IMR-90 (cell line): Measurements from ENCODE around the gene SLX9. TPM values are rescaled to one million over a fixed set of nuclear protein-coding genes. Genes with fewer than 3 reads are reported as not detected.

Experiments used
- ATAC-seq: fragments of 200-7000 bp; cut with Tn5 transposase; 2 replicates; pipeline ENCODE4 v1.9.1; 2020; ENCODE audit warnings: low read depth, mild to moderate bottlenecking, moderate library complexity
- BruUV-seq: library from RNA; stranded (reverse); fragments of 400-500 nt; replicated peaks from 2 replicates; lab custom pipeline; 2021; lab: Mats Ljungman, UMichigan
- CTCF ChIA-PET: fragments of 300-600 bp; formaldehyde crosslinking; extraction: SDS; loops from one replicate; lab custom pipeline; 2021; ENCODE audit warnings: antibody characterized with exemption; lab: Yijun Ruan, JAX
- POLR2A ChIA-PET: fragments of 300-600 bp; sonication (Branson Sonifier 250); formaldehyde crosslinking; loops from one replicate; lab custom pipeline; 2022; ENCODE audit warnings: antibody characterized with exemption; ENCODE audit not compliant: unreplicated experiment; lab: Charles Lee
- DNase-seq: peaks from one replicate; pipeline ENCODE4 v3.0.0; 2013
- H2AFZ ChIP-seq: replicated peaks from 2 replicates; pipeline ENCODE3; 2013; ENCODE audit warnings: low read length, mild to moderate bottlenecking; ENCODE audit not compliant: poor library complexity
- H2AK5ac ChIP-seq: 2 replicates; pipeline ENCODE4 v1.6.1; 2013; ENCODE audit warnings: low read depth, low read length, inconsistent platforms
- H2AK9ac ChIP-seq: replicated peaks from 2 replicates; pipeline ENCODE3; 2013; ENCODE audit warnings: mild to moderate bottlenecking, low read depth, low read length, moderate library complexity; ENCODE audit not compliant: poor library complexity
- H2BK120ac ChIP-seq: 2 replicates; pipeline ENCODE4 v1.6.1; 2013; ENCODE audit warnings: low read depth, low read length, inconsistent platforms
- H2BK15ac ChIP-seq: 3 replicates; pipeline ENCODE4 v1.6.1; 2013; ENCODE audit warnings: low read depth, low read length, inconsistent platforms
- H2BK20ac ChIP-seq: 2 replicates; pipeline ENCODE4 v1.6.1; 2013; ENCODE audit warnings: low read depth, mild to moderate bottlenecking, inconsistent platforms, low read length, moderate library complexity
- H2BK5ac ChIP-seq: 2 replicates; pipeline ENCODE4 v1.6.1; 2013; ENCODE audit warnings: mild to moderate bottlenecking, low read depth, low read length, inconsistent platforms; ENCODE audit not compliant: poor library complexity, severe bottlenecking
- H3K14ac ChIP-seq: replicated peaks from 2 replicates; pipeline ENCODE4 v1.6.1; 2013; ENCODE audit warnings: low read depth, low read length, inconsistent platforms
- H3K18ac ChIP-seq: 2 replicates; pipeline ENCODE4 v1.6.1; 2013; ENCODE audit warnings: low read depth, low read length, control low read depth
- H3K23ac ChIP-seq: 2 replicates; pipeline ENCODE4 v1.6.1; 2013; ENCODE audit warnings: low read depth, low read length, inconsistent platforms
- H3K27ac ChIP-seq: 2 replicates; pipeline ENCODE4 v1.5.1; 2013; ENCODE audit warnings: mild to moderate bottlenecking, control low read depth, low read length; ENCODE audit not compliant: insufficient read depth
- H3K27me3 ChIP-seq: 2 replicates; pipeline ENCODE4 v1.6.1; 2013; ENCODE audit warnings: low read length; ENCODE audit not compliant: control insufficient read depth, insufficient read depth
- H3K36me3 ChIP-seq: 2 replicates; pipeline ENCODE4 v1.6.1; 2013; ENCODE audit warnings: low read length, mixed read lengths; ENCODE audit not compliant: control insufficient read depth, insufficient read depth
- H3K4ac ChIP-seq: 2 replicates; pipeline ENCODE4 v1.6.1; 2013; ENCODE audit warnings: low read depth, low read length, inconsistent platforms
- H3K4me1 ChIP-seq: 2 replicates; pipeline ENCODE4 v1.6.1; 2013; ENCODE audit warnings: low read length, mixed read lengths; ENCODE audit not compliant: control insufficient read depth, insufficient read depth
- H3K4me2 ChIP-seq: 2 replicates; pipeline ENCODE4 v1.6.1; 2013; ENCODE audit warnings: low read depth, mild to moderate bottlenecking, control low read depth, low read length, moderate library complexity
- H3K4me3 ChIP-seq: 2 replicates; pipeline ENCODE4 v1.5.1; 2013; ENCODE audit warnings: low read depth, mild to moderate bottlenecking, control low read depth, low read length, moderate library complexity; ENCODE audit not compliant: insufficient read depth
- H3K56ac ChIP-seq: 2 replicates; pipeline ENCODE4 v1.6.1; 2013; ENCODE audit warnings: low read length, inconsistent platforms; ENCODE audit not compliant: insufficient read depth; ENCODE audit errors: extremely low read depth
- H3K79me1 ChIP-seq, 2 experiments: 2 replicates each; pipeline ENCODE4 v1.6.1; 2013; ENCODE audit warnings: low read length in 2 of 2, inconsistent platforms in 1 of 2, low read depth in 1 of 2
- H3K9ac ChIP-seq: 2 replicates; pipeline ENCODE4 v1.6.1; 2013; ENCODE audit warnings: low read depth, low read length, control low read depth
- H3K9me1 ChIP-seq: 2 replicates; pipeline ENCODE4 v1.6.1; 2013; ENCODE audit warnings: low read length, inconsistent platforms; ENCODE audit not compliant: insufficient read depth
- H3K9me3 ChIP-seq: 2 replicates; pipeline ENCODE4 v1.6.1; 2013; ENCODE audit warnings: low read length; ENCODE audit not compliant: control insufficient read depth, insufficient read depth
- H4K20me1 ChIP-seq: 2 replicates; pipeline ENCODE4 v1.6.1; 2013; ENCODE audit warnings: low read length, inconsistent platforms; ENCODE audit not compliant: insufficient read depth
- H4K5ac ChIP-seq: 2 replicates; pipeline ENCODE4 v1.6.1; 2013; ENCODE audit warnings: mild to moderate bottlenecking, low read depth, low read length, control low read depth
- H4K8ac ChIP-seq, 2 experiments: 2 replicates each; pipeline ENCODE4 v1.6.1; 2013; ENCODE audit warnings: low read depth in 2 of 2, low read length in 2 of 2, control low read depth in 1 of 2, inconsistent platforms in 1 of 2
- H4K91ac ChIP-seq: 2 replicates; pipeline ENCODE4 v1.6.1; 2013; ENCODE audit warnings: low read depth, low read length, inconsistent platforms; ENCODE audit not compliant: insufficient read depth
- BHLHE40 ChIP-seq: fragments of 150-350 bp; IDR thresholded peaks from 2 replicates; pipeline ENCODE4 v1.6.1; 2016; ENCODE audit warnings: mild to moderate bottlenecking, low read depth, low read length
- CEBPB ChIP-seq: IDR thresholded peaks from 2 replicates; pipeline ENCODE4 v1.6.1; 2012; ENCODE audit warnings: low read depth, low read length, improper control_type of control experiment
- CHD1 ChIP-seq: IDR thresholded peaks from 2 replicates; pipeline ENCODE4 v1.6.1; 2012; ENCODE audit warnings: low read depth, low read length, improper control_type of control experiment
- FOS ChIP-seq: fragments of 150-350 bp; IDR thresholded peaks from 2 replicates; pipeline ENCODE4 v1.6.1; 2016; ENCODE audit warnings: low read depth, low read length
- MAFK ChIP-seq: IDR thresholded peaks from 2 replicates; pipeline ENCODE4 v1.6.1; 2012; ENCODE audit warnings: low read depth, low read length, improper control_type of control experiment
- MAZ ChIP-seq: IDR thresholded peaks from 2 replicates; pipeline ENCODE4 v1.6.1; 2012; ENCODE audit warnings: low read depth, mild to moderate bottlenecking, low read length, improper control_type of control experiment, moderate library complexity, borderline replicate concordance
- MXI1 ChIP-seq: IDR thresholded peaks from 2 replicates; pipeline ENCODE4 v1.6.1; 2012; ENCODE audit warnings: low read depth, mild to moderate bottlenecking, low read length, moderate library complexity, borderline replicate concordance
- NFE2L2 ChIP-seq: fragments of 150-350 bp; IDR thresholded peaks from 2 replicates; pipeline ENCODE4 v1.6.1; 2016; ENCODE audit warnings: low read depth, mild to moderate bottlenecking, low read length
- POLR2A ChIP-seq: IDR thresholded peaks from 2 replicates; pipeline ENCODE4 v1.6.1; 2012; ENCODE audit warnings: mild to moderate bottlenecking, low read depth, low read length
- RAD21 ChIP-seq: IDR thresholded peaks from 2 replicates; pipeline ENCODE4 v1.6.1; 2012; ENCODE audit warnings: low read length, improper control_type of control experiment
- RCOR1 ChIP-seq: IDR thresholded peaks from 2 replicates; pipeline ENCODE4 v1.6.1; 2012; ENCODE audit warnings: mild to moderate bottlenecking, low read length, improper control_type of control experiment; ENCODE audit not compliant: insufficient replicate concordance
- RFX5 ChIP-seq: IDR thresholded peaks from 2 replicates; pipeline ENCODE4 v1.8.0; 2012; ENCODE audit warnings: low read depth, mild to moderate bottlenecking, low read length, moderate library complexity
- SMC3 ChIP-seq: fragments of 150-350 bp; IDR thresholded peaks from 2 replicates; pipeline ENCODE4 v1.6.1; 2016; ENCODE audit warnings: low read depth, mild to moderate bottlenecking, antibody characterized with exemption, low read length, moderate library complexity
- WGBS, 2 experiments: methylation state at CpG; one replicate each; pipeline versions ENCODE4 v1.1.5 to v1.1.7; 2013; ENCODE audit warnings: missing lambda C conversion rate in 2 of 2; ENCODE audit not compliant: insufficient read length in 1 of 2; ENCODE audit errors: extremely low coverage in 2 of 2; 5-methylcytosine and 5-hydroxymethylcytosine counted together
- dilution Hi-C: fragments of 300-500 bp; cut with HindIII; formaldehyde crosslinking; loops from one replicate; pipeline ENCODE4 v1.14.3; 2018; ENCODE audit warnings: low sequenced_read_pairs; ENCODE audit not compliant: unreplicated experiment
- in situ Hi-C: fragments of 300-500 bp; cut with MboI; formaldehyde crosslinking; loops from 3 replicates; pipeline ENCODE4 v1.14.3; 2019; ENCODE audit warnings: low sequenced_read_pairs, inconsistent platforms, mixed read lengths
- intact Hi-C: fragments of 100-400 bp; cut with micrococcal nuclease; formaldehyde crosslinking; loops from 2 replicates; pipeline ENCODE4 v1.10.0; 2022
- polyA plus RNA-seq, 3 experiments: library from polyadenylated mRNA; depleted of rRNA; stranded (reverse); fragments of >200 nt; gene quantifications; 2 replicates each; pipeline ENCODE4 v1.2.3, GENCODE V29; 2012; ENCODE audit warnings: low replicate concordance in 1 of 3
- total RNA-seq: library from RNA; depleted of rRNA; stranded (reverse); fragments of >200 nt; gene quantifications from 2 replicates; pipeline ENCODE4 v1.2.3, GENCODE V29; 2012
- TF ChIP-seq, protein P1 (sequence below): conservative IDR thresholded peaks from 2 replicates; pipeline ENCODE4 v1.5.1; 2012; ENCODE audit warnings: mild to moderate bottlenecking, low read depth, low read length, improper control_type of control experiment
- TF ChIP-seq, protein P2 (sequence below): fragments of 150-350 bp; IDR thresholded peaks from 2 replicates; pipeline ENCODE4 v1.6.1; 2016; ENCODE audit warnings: low read depth, mild to moderate bottlenecking, low read length, moderate library complexity, borderline replicate concordance
- TF ChIP-seq, protein P3 (sequence below): fragments of 150-350 bp; IDR thresholded peaks from 2 replicates; pipeline ENCODE4 v1.6.1; 2017; ENCODE audit warnings: mild to moderate bottlenecking, antibody characterized with exemption, low read length, low read depth

SLX9 gene
- total and polyA plus RNA-seq, 2 of the 4 experiments (the other 2 are of a cell fraction), result 10.4 to 21.7 TPM

DNA sequence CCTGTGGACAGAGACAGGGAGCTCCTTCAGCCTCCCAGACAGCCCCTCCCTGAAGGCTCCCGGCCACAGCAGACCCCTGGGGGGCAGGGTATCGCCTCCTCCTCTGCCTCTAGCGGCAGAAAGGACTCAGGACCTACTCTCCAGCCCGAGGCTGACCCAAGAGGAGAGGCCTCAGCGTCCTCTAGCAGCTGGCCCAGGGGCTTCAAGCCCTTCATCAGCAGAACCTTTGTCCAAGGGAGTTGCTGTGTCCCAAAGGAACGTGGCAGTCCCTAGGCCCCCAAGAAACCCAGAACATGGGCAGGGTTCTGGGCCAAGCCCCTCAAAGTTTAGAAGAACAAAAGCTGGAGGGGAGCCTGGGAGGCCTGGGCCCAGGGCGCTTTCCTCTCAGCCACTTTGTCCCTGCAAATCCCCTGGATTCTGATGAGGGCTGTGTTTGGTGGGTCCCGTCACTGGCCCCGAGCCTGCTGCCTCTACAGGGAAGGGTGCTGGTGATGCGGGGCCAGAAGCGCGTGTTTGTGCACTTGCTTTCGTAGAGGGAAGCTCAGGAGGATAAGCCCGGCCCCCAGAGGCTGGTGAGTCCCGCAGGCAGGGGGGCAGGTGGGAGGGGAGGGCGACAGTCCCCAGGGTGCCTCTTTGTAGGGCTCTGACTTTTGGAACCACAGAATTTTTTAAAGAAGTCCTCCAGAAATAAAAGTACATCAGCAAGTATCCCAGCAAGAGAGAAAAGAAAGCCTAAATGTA lies 32.4 kb upstream of the SLX9 start:
- H3K18ac ChIP-seq, result no peak overlapping the region
- H3K9ac ChIP-seq, result no peak overlapping the region
- H4K5ac ChIP-seq, result no peak overlapping the region
- H2BK15ac ChIP-seq, result no peak overlapping the region
- H3K4me1 ChIP-seq, result peaks cover 6% of the 10 kb centered on the region; the same call in 1 of the 2 replicates
- no peaks in the 10 kb centered on the region for H4K20me1 ChIP-seq
- TF ChIP-seq, protein P1, sequence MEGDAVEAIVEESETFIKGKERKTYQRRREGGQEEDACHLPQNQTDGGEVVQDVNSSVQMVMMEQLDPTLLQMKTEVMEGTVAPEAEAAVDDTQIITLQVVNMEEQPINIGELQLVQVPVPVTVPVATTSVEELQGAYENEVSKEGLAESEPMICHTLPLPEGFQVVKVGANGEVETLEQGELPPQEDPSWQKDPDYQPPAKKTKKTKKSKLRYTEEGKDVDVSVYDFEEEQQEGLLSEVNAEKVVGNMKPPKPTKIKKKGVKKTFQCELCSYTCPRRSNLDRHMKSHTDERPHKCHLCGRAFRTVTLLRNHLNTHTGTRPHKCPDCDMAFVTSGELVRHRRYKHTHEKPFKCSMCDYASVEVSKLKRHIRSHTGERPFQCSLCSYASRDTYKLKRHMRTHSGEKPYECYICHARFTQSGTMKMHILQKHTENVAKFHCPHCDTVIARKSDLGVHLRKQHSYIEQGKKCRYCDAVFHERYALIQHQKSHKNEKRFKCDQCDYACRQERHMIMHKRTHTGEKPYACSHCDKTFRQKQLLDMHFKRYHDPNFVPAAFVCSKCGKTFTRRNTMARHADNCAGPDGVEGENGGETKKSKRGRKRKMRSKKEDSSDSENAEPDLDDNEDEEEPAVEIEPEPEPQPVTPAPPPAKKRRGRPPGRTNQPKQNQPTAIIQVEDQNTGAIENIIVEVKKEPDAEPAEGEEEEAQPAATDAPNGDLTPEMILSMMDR, result no peak
- TF ChIP-seq RCOR1 (no peak), FOS (no peak), CHD1 (no peak), CEBPB (no peak), RAD21 (no peak), MAZ (no peak), POLR2A (no peak), BHLHE40 (no peak), SMC3 (no peak), MXI1 (no peak), NFE2L2 (no peak), MAFK (no peak), RFX5 (no peak)
- TF ChIP-seq, protein P2, sequence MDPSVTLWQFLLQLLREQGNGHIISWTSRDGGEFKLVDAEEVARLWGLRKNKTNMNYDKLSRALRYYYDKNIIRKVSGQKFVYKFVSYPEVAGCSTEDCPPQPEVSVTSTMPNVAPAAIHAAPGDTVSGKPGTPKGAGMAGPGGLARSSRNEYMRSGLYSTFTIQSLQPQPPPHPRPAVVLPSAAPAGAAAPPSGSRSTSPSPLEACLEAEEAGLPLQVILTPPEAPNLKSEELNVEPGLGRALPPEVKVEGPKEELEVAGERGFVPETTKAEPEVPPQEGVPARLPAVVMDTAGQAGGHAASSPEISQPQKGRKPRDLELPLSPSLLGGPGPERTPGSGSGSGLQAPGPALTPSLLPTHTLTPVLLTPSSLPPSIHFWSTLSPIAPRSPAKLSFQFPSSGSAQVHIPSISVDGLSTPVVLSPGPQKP, result no peak
- TF ChIP-seq, protein P3, sequence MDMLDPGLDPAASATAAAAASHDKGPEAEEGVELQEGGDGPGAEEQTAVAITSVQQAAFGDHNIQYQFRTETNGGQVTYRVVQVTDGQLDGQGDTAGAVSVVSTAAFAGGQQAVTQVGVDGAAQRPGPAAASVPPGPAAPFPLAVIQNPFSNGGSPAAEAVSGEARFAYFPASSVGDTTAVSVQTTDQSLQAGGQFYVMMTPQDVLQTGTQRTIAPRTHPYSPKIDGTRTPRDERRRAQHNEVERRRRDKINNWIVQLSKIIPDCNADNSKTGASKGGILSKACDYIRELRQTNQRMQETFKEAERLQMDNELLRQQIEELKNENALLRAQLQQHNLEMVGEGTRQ, result no peak
- POLR2A ChIA-PET, result no interaction called here
- in situ Hi-C loops, result no loop called here
- H2AK5ac ChIP-seq, result no peak overlapping the region
- H2BK120ac ChIP-seq, result no peak overlapping the region
- CTCF ChIA-PET, result no interaction called here
- no peaks in the 10 kb centered on the region for H3K36me3 ChIP-seq
- H3K4ac ChIP-seq, result no peak overlapping the region
- no TSS peak for BruUV-seq
- no peaks in the 10 kb centered on the region for H3K9me3 ChIP-seq
- 33% methylated on average over 6 of the region's 16 CpGs; no CpG with 5 or more reads in 1 of the 2 experiments for WGBS, 2 experiments
- no peak for DNase-seq
- peaks cover 9% of the 10 kb centered on the region; the same call in 1 of the 2 replicates for H3K9me1 ChIP-seq
- no peak overlapping the region for H3K4me3 ChIP-seq
- no peak overlapping the region for H3K14ac ChIP-seq
- ATAC-seq, result no peak
- intact Hi-C loops, result no loop called here
- no peak overlapping the region for H3K27ac ChIP-seq
- H3K56ac ChIP-seq, result no peak overlapping the region
- H3K27me3 ChIP-seq, result peaks cover 89% of the 10 kb centered on the region
- no peak overlapping the region for H2BK20ac ChIP-seq
- H3K23ac ChIP-seq, result no peak overlapping the region
- no peak overlapping the region for H4K8ac ChIP-seq
- H2BK5ac ChIP-seq, result no peak overlapping the region
- dilution Hi-C loops, result no loop called here
- H3K4me2 ChIP-seq, result no peak overlapping the region; the same call in 1 of the 2 replicates
- H4K91ac ChIP-seq, result no peak overlapping the region
- H2AFZ ChIP-seq, result no peak overlapping the region
- H2AK9ac ChIP-seq, result no peak overlapping the region
- H3K79me1 ChIP-seq, result no peaks in the 10 kb centered on the region
